ENCODE results near the gene PDE8A. TPM values are rescaled to one million over a fixed set of nuclear protein-coding genes. Genes with fewer than 3 reads are reported as not detected.
A peak's percentile ranks its signal among the peaks of the same experiment; 100 is the strongest.
"Not testable (repeated sequence)": the region's sequence is repeated elsewhere in the genome, so short reads cannot be mapped to it uniquely, and the experiment has no call there.

The PDE8A gene
- total and polyA plus RNA-seq, 2 donors: 17.6 to 82.3 TPM

- no peak for DNase-seq (ENCODE audit: extremely low spot score)
- WGBS: 84% methylated on average over 5 of the region's 5 CpGs
- H3K4me3 ChIP-seq (ENCODE audit: low read depth, low read length): no peak overlapping the region
- H3K27ac ChIP-seq (ENCODE audit: low read depth): no peak overlapping the region
- H3K4me1 ChIP-seq (ENCODE audit: insufficient read depth): peaks cover 8% of the 10 kb centered on the region
- H3K36me3 ChIP-seq (ENCODE audit: insufficient read depth): no peaks in the 10 kb centered on the region
Observed at GRCh38 chr15:85005746-85006145, 24.1 kb downstream of the PDE8A start.

- H3K4me1 ChIP-seq (ENCODE audit: insufficient read depth): peaks cover 8% of the 10 kb centered on the region
- H3K36me3 ChIP-seq (ENCODE audit: insufficient read depth): no peaks in the 10 kb centered on the region
- 93% methylated on average over 2 of the region's 2 CpGs for WGBS
- no peak overlapping the region for H3K4me3 ChIP-seq (ENCODE audit: low read depth, low read length)
- no peak overlapping the region for H3K27ac ChIP-seq (ENCODE audit: low read depth)
- DNase-seq (ENCODE audit: extremely low spot score): no peak
Observed at GRCh38 chr15:85006201-85006600, 24.5 kb downstream of the PDE8A start.

- no peak for DNase-seq (ENCODE audit: extremely low spot score)
- peaks cover 8% of the 10 kb centered on the region for H3K4me1 ChIP-seq (ENCODE audit: insufficient read depth)
- 92% methylated on average over 3 of the region's 3 CpGs for WGBS
- H3K36me3 ChIP-seq (ENCODE audit: insufficient read depth): no peaks in the 10 kb centered on the region
- H3K4me3 ChIP-seq (ENCODE audit: low read depth, low read length): no peak overlapping the region
- no peak overlapping the region for H3K27ac ChIP-seq (ENCODE audit: low read depth)
Observed at GRCh38 chr15:85006655-85007054, 25.0 kb downstream of the PDE8A start.

- no peak overlapping the region for H3K27ac ChIP-seq (ENCODE audit: low read depth)
- WGBS: 88% methylated on average over 5 of the region's 5 CpGs
- no peaks in the 10 kb centered on the region for H3K36me3 ChIP-seq (ENCODE audit: insufficient read depth)
- DNase-seq (ENCODE audit: extremely low spot score): no peak
- peaks cover 8% of the 10 kb centered on the region for H3K4me1 ChIP-seq (ENCODE audit: insufficient read depth)
- no peak overlapping the region for H3K4me3 ChIP-seq (ENCODE audit: low read depth, low read length)
Observed at GRCh38 chr15:85007137-85007536, 25.5 kb downstream of the PDE8A start.

GRCh38 chr15:85007741-85008397, 26.2 kb downstream of the PDE8A start:
- H3K4me3 ChIP-seq (ENCODE audit: low read depth, low read length): no peak overlapping the region
- no peak for DNase-seq (ENCODE audit: extremely low spot score)
- WGBS: 89% methylated on average over 4 of the region's 4 CpGs
- no peaks in the 10 kb centered on the region for H3K36me3 ChIP-seq (ENCODE audit: insufficient read depth)
- peaks cover 8% of the 10 kb centered on the region for H3K4me1 ChIP-seq (ENCODE audit: insufficient read depth)
- no peak overlapping the region for H3K27ac ChIP-seq (ENCODE audit: low read depth)

GRCh38 chr15:85008474-85009260, 27.0 kb downstream of the PDE8A start:
- Histone ChIP-seq H3K4me3 (ENCODE audit: low read depth, low read length) (no peak overlapping the region), H3K27ac (ENCODE audit: low read depth) (no peak overlapping the region), H3K36me3 (ENCODE audit: insufficient read depth) (no peaks in the 10 kb centered on the region), H3K4me1 (ENCODE audit: insufficient read depth) (peaks cover 8% of the 10 kb centered on the region)
- DNase-seq (ENCODE audit: extremely low spot score): no peak
- WGBS: 83% methylated on average over 5 of the region's 5 CpGs

- Histone ChIP-seq H3K27ac (ENCODE audit: low read depth) (no peak overlapping the region), H3K4me3 (ENCODE audit: low read depth, low read length) (no peak overlapping the region), H3K36me3 (ENCODE audit: insufficient read depth) (no peaks in the 10 kb centered on the region), H3K4me1 (ENCODE audit: insufficient read depth) (peaks cover 8% of the 10 kb centered on the region)
- DNase-seq (ENCODE audit: extremely low spot score): no peak
- 30% methylated on average over 2 of the region's 2 CpGs for WGBS
Observed at GRCh38 chr15:85009435-85009834, 27.8 kb downstream of the PDE8A start.

GRCh38 chr15:85010071-85010385, 28.4 kb downstream of the PDE8A start:
- DNase-seq (ENCODE audit: extremely low spot score): no peak
- H3K27ac ChIP-seq (ENCODE audit: low read depth): no peak overlapping the region

GRCh38 chr15:85010386-85011159, 28.9 kb downstream of the PDE8A start:
- DNase-seq (ENCODE audit: extremely low spot score): no peak
- Histone ChIP-seq H3K27ac (ENCODE audit: low read depth) (peak overlapping the region; percentile 23), H3K4me3 (ENCODE audit: low read depth, low read length) (no peak overlapping the region), H3K36me3 (ENCODE audit: insufficient read depth) (no peaks in the 10 kb centered on the region), H3K4me1 (ENCODE audit: insufficient read depth) (peaks cover 10% of the 10 kb centered on the region)
- WGBS: 9% methylated on average over 3 of the region's 3 CpGs

More at GRCh38 chr15:85010071-85010385, 28.4 kb downstream of the PDE8A start:
- no peak overlapping the region for H3K4me3 ChIP-seq (ENCODE audit: low read depth, low read length)
- H3K36me3 ChIP-seq (ENCODE audit: insufficient read depth): no peaks in the 10 kb centered on the region
- peaks cover 8% of the 10 kb centered on the region for H3K4me1 ChIP-seq (ENCODE audit: insufficient read depth)

- H3K36me3 ChIP-seq (ENCODE audit: insufficient read depth): no peaks in the 10 kb centered on the region
- DNase-seq (ENCODE audit: extremely low spot score): no peak
- WGBS: 35% methylated on average over 3 of the region's 3 CpGs
- H3K27ac ChIP-seq (ENCODE audit: low read depth): peak overlapping the region; percentile 23
- H3K4me1 ChIP-seq (ENCODE audit: insufficient read depth): peaks cover 10% of the 10 kb centered on the region
- H3K4me3 ChIP-seq (ENCODE audit: low read depth, low read length): no peak overlapping the region
Observed at GRCh38 chr15:85011160-85011571, 29.5 kb downstream of the PDE8A start.

GRCh38 chr15:85011724-85012123, 30.1 kb downstream of the PDE8A start:
- not testable (repeated sequence) for H3K27ac ChIP-seq (ENCODE audit: low read depth); H3K36me3 ChIP-seq (ENCODE audit: insufficient read depth); DNase-seq (ENCODE audit: extremely low spot score); H3K4me3 ChIP-seq (ENCODE audit: low read depth, low read length); H3K4me1 ChIP-seq (ENCODE audit: insufficient read depth)
- 98% methylated on average over 1 of the region's 2 CpGs for WGBS

- 91% methylated on average over 4 of the region's 4 CpGs for WGBS
- Histone ChIP-seq H3K4me3 (ENCODE audit: low read depth, low read length) (no peak overlapping the region), H3K27ac (ENCODE audit: low read depth) (peak overlapping the region; percentile 7), H3K36me3 (ENCODE audit: insufficient read depth) (no peaks in the 10 kb centered on the region), H3K4me1 (ENCODE audit: insufficient read depth) (peaks cover 3% of the 10 kb centered on the region)
- DNase-seq (ENCODE audit: extremely low spot score): no peak
Observed at GRCh38 chr15:85013785-85014184, 32.1 kb downstream of the PDE8A start.

GRCh38 chr15:85014932-85015331, 33.3 kb downstream of the PDE8A start:
- WGBS: 80% methylated on average over 6 of the region's 6 CpGs

GRCh38 chr15:85016275-85016674, 34.6 kb downstream of the PDE8A start:
- Histone ChIP-seq H3K4me1 (ENCODE audit: insufficient read depth) (peaks cover 1% of the 10 kb centered on the region), H3K27ac (ENCODE audit: low read depth) (no peak overlapping the region), H3K4me3 (ENCODE audit: low read depth, low read length) (no peak overlapping the region), H3K36me3 (ENCODE audit: insufficient read depth) (no peaks in the 10 kb centered on the region)
- DNase-seq (ENCODE audit: extremely low spot score): no peak

More at GRCh38 chr15:85014932-85015331, 33.3 kb downstream of the PDE8A start:
- no peak overlapping the region for H3K4me3 ChIP-seq (ENCODE audit: low read depth, low read length)
- no peaks in the 10 kb centered on the region for H3K36me3 ChIP-seq (ENCODE audit: insufficient read depth)
- H3K4me1 ChIP-seq (ENCODE audit: insufficient read depth): peaks cover 3% of the 10 kb centered on the region
- no peak for DNase-seq (ENCODE audit: extremely low spot score)
- no peak overlapping the region for H3K27ac ChIP-seq (ENCODE audit: low read depth)

All from urinary bladder (tissue), 4 donors.